Endothelial cell of umbilical vein (primary cell): Measurements from ENCODE around the gene H2BK1. TPM values are rescaled to one million over a fixed set of nuclear protein-coding genes. Genes with fewer than 3 reads are reported as not detected.
A peak's percentile ranks its signal among the peaks of the same experiment; 100 is the strongest.

ENCODE experiments used
- BruUV-seq: library from RNA; stranded (reverse); fragments of 400-500 nt; replicated peaks from 2 replicates; lab custom pipeline; 2021; lab: Mats Ljungman, UMichigan
- CTCF ChIA-PET: fragments of 300-600, 350-600 bp; sonication (Branson Sonifier 250); formaldehyde crosslinking; loops from one replicate; lab custom pipeline; 2021; ENCODE audit warnings: antibody characterized with exemption, inconsistent platforms; lab: Charles Lee
- POLR2A ChIA-PET: fragments of 300-600, 350-600 bp; sonication (Branson Sonifier 250); formaldehyde crosslinking; loops from one replicate; lab custom pipeline; 2021; ENCODE audit warnings: antibody characterized with exemption, inconsistent platforms; lab: Charles Lee
- DNase-seq: peaks from one replicate; pipeline ENCODE4 v3.0.0-alpha.2; 2011; ENCODE audit warnings: low read depth, low spot score
- FAIRE-seq: peaks from 2 replicates; lab custom pipeline; 2011; peaks lifted over from hg19 to GRCh38; lab: Jason Lieb, UNC
- H2AFZ ChIP-seq: 2 replicates; pipeline ENCODE4 v1.6.0; 2012; ENCODE audit warnings: low read depth, low read length, control low read depth, inconsistent platforms
- H3K27ac ChIP-seq: 2 replicates; pipeline ENCODE4 v1.5.1; 2011; ENCODE audit warnings: low read depth, mild to moderate bottlenecking, control low read depth, low read length, moderate library complexity; ENCODE audit not compliant: insufficient read depth
- H3K27me3 ChIP-seq, 2 experiments: 2 replicates each; pipeline versions ENCODE4 v1.6.0 to v1.6.1; 2011; ENCODE audit warnings: low read length in 2 of 2, mixed read lengths in 1 of 2; ENCODE audit not compliant: control insufficient read depth in 2 of 2, insufficient read depth in 2 of 2
- H3K36me3 ChIP-seq, 2 experiments: 2 replicates in 1 of 2; 3 replicates in 1 of 2; pipeline ENCODE4 v1.5.1; 2011; ENCODE audit warnings: low read length in 2 of 2, mild to moderate bottlenecking in 1 of 2, moderate library complexity in 1 of 2; ENCODE audit not compliant: control insufficient read depth in 2 of 2, insufficient read depth in 2 of 2; ENCODE audit errors: extremely low read depth in 1 of 2
- H3K4me1 ChIP-seq: 3 replicates; pipeline ENCODE4 v1.5.1; 2011; ENCODE audit warnings: mild to moderate bottlenecking, low read length; ENCODE audit not compliant: control insufficient read depth, insufficient read depth; ENCODE audit errors: extremely low read depth
- H3K4me2 ChIP-seq: 2 replicates; pipeline ENCODE4 v1.6.1; 2011; ENCODE audit warnings: low read length, control low read depth, mixed read lengths; ENCODE audit not compliant: insufficient read depth
- H3K4me3 ChIP-seq, 3 experiments: fragments of 200-600 bp in 1 of 3; sonication (generic), shearing (Covaris generic) in 1 of 3; replicated peaks in 1 of 3; 2 replicates each; pipeline ENCODE4 v1.5.1; 2011 to 2016; ENCODE audit warnings: control low read depth in 3 of 3, low read length in 3 of 3, mild to moderate bottlenecking in 2 of 3, inconsistent platforms in 1 of 3, low read depth in 1 of 3, moderate library complexity in 1 of 3; ENCODE audit not compliant: insufficient read depth in 1 of 3
- H3K79me2 ChIP-seq: 2 replicates; pipeline ENCODE4 v1.6.0; 2012; ENCODE audit warnings: low read length, inconsistent platforms; ENCODE audit not compliant: control insufficient read depth, insufficient read depth
- H3K9ac ChIP-seq: replicated peaks from 2 replicates; pipeline ENCODE3; 2011; ENCODE audit warnings: low read length, control low read depth; ENCODE audit not compliant: insufficient read depth; ENCODE audit errors: extremely low read depth
- H3K9me1 ChIP-seq: replicated peaks from 3 replicates; pipeline ENCODE4 v1.6.0; 2011; ENCODE audit warnings: mild to moderate bottlenecking, low read length; ENCODE audit not compliant: control insufficient read depth, insufficient read depth; ENCODE audit errors: extremely low read depth
- H3K9me3 ChIP-seq: replicated peaks from 2 replicates; pipeline ENCODE4 v1.5.1; 2012; ENCODE audit warnings: low read length, inconsistent platforms; ENCODE audit not compliant: control insufficient read depth, insufficient read depth
- H4K20me1 ChIP-seq: replicated peaks from 2 replicates; pipeline ENCODE3; 2011; ENCODE audit warnings: mild to moderate bottlenecking, low read length; ENCODE audit not compliant: control insufficient read depth, insufficient read depth; ENCODE audit errors: extremely low read depth
- CTCF ChIP-seq, 2 donors: IDR thresholded peaks; 1 replicate in 1 of 2; 2 replicates in 1 of 2; pipeline ENCODE4 v1.5.1; 2011; ENCODE audit warnings: low read length in 2 of 2, mild to moderate bottlenecking in 2 of 2, moderate library complexity in 2 of 2, control low read depth in 1 of 2, inconsistent platforms in 1 of 2, low read depth in 1 of 2; ENCODE audit not compliant: insufficient read depth in 1 of 2; ENCODE audit errors: extremely low read depth in 1 of 2
- EZH2 ChIP-seq: IDR thresholded peaks from 2 replicates; pipeline ENCODE4 v1.6.1; 2012; ENCODE audit warnings: borderline replicate concordance, low read depth, mild to moderate bottlenecking, moderate library complexity, low read length, inconsistent platforms; ENCODE audit not compliant: severe bottlenecking
- JUN ChIP-seq: IDR thresholded peaks from 2 replicates; pipeline ENCODE4 v1.6.1; 2011; ENCODE audit warnings: borderline replicate concordance, low read depth; ENCODE audit not compliant: insufficient read length, insufficient read depth
- MAX ChIP-seq: IDR thresholded peaks from 2 replicates; pipeline ENCODE4 v1.6.1; 2011; ENCODE audit not compliant: insufficient read depth, insufficient read length
- MYC ChIP-seq: IDR thresholded peaks from one replicate; pipeline ENCODE4 v1.6.1; 2011; ENCODE audit warnings: mild to moderate bottlenecking, low read depth, low read length
- POLR2AphosphoS5 ChIP-seq: IDR thresholded peaks from 2 replicates; pipeline ENCODE4 v1.6.1; 2012; ENCODE audit warnings: low read depth, mild to moderate bottlenecking, control low read depth, low read length, moderate library complexity; ENCODE audit not compliant: insufficient read depth
- dilution Hi-C: fragments of 300-500 bp; cut with MboI; formaldehyde crosslinking; loops from one replicate; pipeline ENCODE4 v1.15.0; 2019; ENCODE audit warnings: low sequenced_read_pairs; ENCODE audit not compliant: extremely low pct_ligation_motif_present
- intact Hi-C: fragments of 100-400 bp; cut with micrococcal nuclease; formaldehyde crosslinking; loops from one replicate; pipeline ENCODE4 v1.10.0; 2022
- polyA plus RNA-seq, 4 experiments: library from polyadenylated mRNA; depleted of rRNA in 3 of 4; stranded (reverse) in 3 of 4; unstranded in 1 of 4; fragments of >200 nt; gene quantifications; 2 replicates each; pipeline versions ENCODE4 v1.2.1 to v1.2.3, GENCODE V29; 2011 to 2012; ENCODE audit warnings: missing spikeins in 1 of 4
- total RNA-seq: library from RNA; stranded (reverse); gene quantifications from 2 replicates; pipeline ENCODE4 v1.2.3, GENCODE V29; 2021

H2BK1 gene
- total and polyA plus RNA-seq, 2 donors (not counting 3 experiments of a cell fraction or from before 2014, with no cell fraction given), result not detected

GRCh38 chr7:151244841-151245346, 34.6 kb upstream of the H2BK1 start:
- no peak for FAIRE-seq
- no peak overlapping the region for H3K27ac ChIP-seq
- H2AFZ ChIP-seq, result peak overlapping the region; percentile 39
- intact Hi-C loops (loop anchor here (1.0 to 2.0 kb wide), 5 partner anchors 12 to 121 kb away; partner anchors contain the start of gene ABCF2), dilution Hi-C loops (no loop called here)
- H3K79me2 ChIP-seq, result no peaks in the 10 kb centered on the region
- H3K9me1 ChIP-seq, result no peaks in the 10 kb centered on the region
- POLR2A ChIA-PET, result no interaction called here
- no peaks in the 10 kb centered on the region for H4K20me1 ChIP-seq
- no peak for DNase-seq
- no peak for TF ChIP-seq POLR2AphosphoS5
- no peak for TF ChIP-seq MAX
- TF ChIP-seq MYC, result no peak
- no peak for TF ChIP-seq EZH2
- TF ChIP-seq JUN, result no peak
- CTCF ChIA-PET, result interaction anchor here (0.7 to 3.0 kb wide), 28 partner anchors 7 to 282 kb away, joined by 3 to 58 read pairs (median 4); partner anchors contain the start of genes ABCF2 and CHPF2
- H3K36me3 ChIP-seq, result peaks cover 0 to 3% of the 10 kb centered on the region in 2 experiments
- peaks cover 0 to 6% of the 10 kb centered on the region in 2 experiments for H3K27me3 ChIP-seq
- H3K4me2 ChIP-seq, result no peak overlapping the region
- peak overlapping the region in 2 of 3 experiments; percentile 20 to 25 for H3K4me3 ChIP-seq
- no peak overlapping the region for H3K9ac ChIP-seq
- peaks cover 15% of the 10 kb centered on the region for H3K4me1 ChIP-seq
- BruUV-seq, result no TSS peak
- H3K9me3 ChIP-seq, result no peaks in the 10 kb centered on the region

GRCh38 chr7:151244196-151244840, 34.0 kb upstream of the H2BK1 start:
- Histone ChIP-seq H3K4me3 (no peak overlapping the region), H3K27ac (no peak overlapping the region), H2AFZ (no peak overlapping the region), H3K9ac (no peak overlapping the region), H3K4me1 (peaks cover 15% of the 10 kb centered on the region), H3K79me2 (no peaks in the 10 kb centered on the region), H3K36me3 (peaks cover 0 to 3% of the 10 kb centered on the region in 2 experiments), H3K9me1 (no peaks in the 10 kb centered on the region), H3K9me3 (no peaks in the 10 kb centered on the region), H3K4me2 (no peak overlapping the region), H3K27me3 (peaks cover 0 to 6% of the 10 kb centered on the region in 2 experiments), H4K20me1 (no peaks in the 10 kb centered on the region)
- intact Hi-C loops, result loop anchor here (1.0 to 2.0 kb wide), 4 partner anchors 11 to 120 kb away; partner anchors contain the start of gene ABCF2
- POLR2A ChIA-PET, result no interaction called here
- TF ChIP-seq MYC (no peak), CTCF (IDR thresholded peaks at IDR 0.05; ENCODE audit: extremely low read depth in 1 of 2, insufficient read depth in 1 of 2, low read depth in 1 of 2, low read length in 2 of 2) (peak; percentile 87 to 94)
- dilution Hi-C loops, result no loop called here
- BruUV-seq, result no TSS peak
- DNase-seq (peak; percentile 61), FAIRE-seq (peak; percentile 73)
- CTCF ChIA-PET, result interaction anchor here (0.6 to 3.0 kb wide), 36 partner anchors 8 to 281 kb away, joined by 3 to 58 read pairs (median 4); partner anchors contain the start of genes ABCF2 and CHPF2
